C4-2B (cell line): ENCODE results near the gene DNLZ.

ENCODE experiments used
- CTCF ChIP-seq: fragments of 450-650 bp; conservative IDR thresholded peaks from 2 replicates; pipeline ENCODE4 v1.5.1; 2017; ENCODE audit warnings: mild to moderate bottlenecking
- ZFX ChIP-seq: fragments of 450-650 bp; IDR thresholded peaks from 2 replicates; pipeline ENCODE4 v1.6.1; 2017

- TF ChIP-seq CTCF (no peak), ZFX (no peak)
Measured at GRCh38 chr9:136395020-136395340, 31.4 kb upstream of the DNLZ start.
